Nephron (organoid): Measurements from ENCODE around the gene CCL1.

Source experiments
- H3K27ac Mint-ChIP-seq, 3 experiments: 2 replicates each; pipeline ENCODE4 v1.8.0; 2020; ENCODE audit warnings: mixed read lengths in 3 of 3, mild to moderate bottlenecking in 2 of 3, moderate library complexity in 1 of 3
- H3K27me3 Mint-ChIP-seq: 2 replicates; pipeline ENCODE4 v1.8.0; 2021; ENCODE audit warnings: low read depth, mild to moderate bottlenecking, moderate library complexity, mixed read lengths
- H3K36me3 Mint-ChIP-seq: 2 replicates; pipeline ENCODE4 v1.8.0; 2020; ENCODE audit warnings: low read depth, mixed read lengths
- H3K4me1 Mint-ChIP-seq: 2 replicates; pipeline ENCODE4 v1.8.0; 2020; ENCODE audit warnings: mixed read lengths
- H3K4me3 Mint-ChIP-seq, 3 experiments: 2 replicates each; pipeline ENCODE4 v1.8.0; 2020; ENCODE audit warnings: mild to moderate bottlenecking in 3 of 3, mixed read lengths in 3 of 3, moderate library complexity in 2 of 3
- H3K9me3 Mint-ChIP-seq: 2 replicates; pipeline ENCODE4 v1.8.0; 2020; ENCODE audit warnings: mixed read lengths
- TF ChIP-seq, protein P1 (sequence below), 3 experiments: fragments of 200-600 bp; sonication (generic); IDR thresholded peaks; one replicate each; pipeline ENCODE4 v1.5.0; 2021; ENCODE audit warnings: antibody characterized with exemption in 3 of 3; ENCODE audit not compliant: unreplicated experiment in 3 of 3

The CCL1 gene

DNA sequence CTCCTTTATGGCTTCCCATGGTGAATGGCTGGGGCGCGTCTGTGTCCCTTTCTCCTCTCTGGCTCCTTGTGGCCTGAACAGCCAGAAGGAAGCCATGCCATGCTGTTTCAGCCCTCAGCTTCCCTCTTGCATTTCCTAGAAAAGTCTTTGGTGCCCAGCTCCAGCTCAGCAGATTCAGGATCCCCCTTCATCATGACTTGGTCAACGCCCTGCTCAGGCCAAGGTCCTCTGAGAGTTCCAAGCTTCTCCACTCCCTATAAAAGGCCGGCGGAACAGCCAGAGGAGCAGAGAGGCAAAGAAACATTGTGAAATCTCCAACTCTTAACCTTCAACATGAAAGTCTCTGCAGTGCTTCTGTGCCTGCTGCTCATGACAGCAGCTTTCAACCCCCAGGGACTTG lies 6.8 kb downstream of the CCL1 start, which contains the start of gene CCL13:
TSS of gene CCL13 (plus strand) at position 287 of the 400 bp plus-strand sequence. CDS start at position 334, 47 bp downstream.
- Mint-ChIP-seq H3K9me3 (peaks cover 6% of the 10 kb centered on the region), H3K27ac (no peak within 1 kb of the TSS), H3K4me1 (no peaks in the 10 kb centered on the region), H3K4me3 (no peak within 1 kb of the TSS), H3K36me3 (no peaks in the 10 kb centered on the region), H3K27me3 (peaks cover 20% of the 10 kb centered on the region)
- TF ChIP-seq, protein P1, sequence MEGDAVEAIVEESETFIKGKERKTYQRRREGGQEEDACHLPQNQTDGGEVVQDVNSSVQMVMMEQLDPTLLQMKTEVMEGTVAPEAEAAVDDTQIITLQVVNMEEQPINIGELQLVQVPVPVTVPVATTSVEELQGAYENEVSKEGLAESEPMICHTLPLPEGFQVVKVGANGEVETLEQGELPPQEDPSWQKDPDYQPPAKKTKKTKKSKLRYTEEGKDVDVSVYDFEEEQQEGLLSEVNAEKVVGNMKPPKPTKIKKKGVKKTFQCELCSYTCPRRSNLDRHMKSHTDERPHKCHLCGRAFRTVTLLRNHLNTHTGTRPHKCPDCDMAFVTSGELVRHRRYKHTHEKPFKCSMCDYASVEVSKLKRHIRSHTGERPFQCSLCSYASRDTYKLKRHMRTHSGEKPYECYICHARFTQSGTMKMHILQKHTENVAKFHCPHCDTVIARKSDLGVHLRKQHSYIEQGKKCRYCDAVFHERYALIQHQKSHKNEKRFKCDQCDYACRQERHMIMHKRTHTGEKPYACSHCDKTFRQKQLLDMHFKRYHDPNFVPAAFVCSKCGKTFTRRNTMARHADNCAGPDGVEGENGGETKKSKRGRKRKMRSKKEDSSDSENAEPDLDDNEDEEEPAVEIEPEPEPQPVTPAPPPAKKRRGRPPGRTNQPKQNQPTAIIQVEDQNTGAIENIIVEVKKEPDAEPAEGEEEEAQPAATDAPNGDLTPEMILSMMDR (IDR thresholded peaks at IDR 0.05; ENCODE audit: unreplicated experiment in 3 of 3), result no peak

DNA sequence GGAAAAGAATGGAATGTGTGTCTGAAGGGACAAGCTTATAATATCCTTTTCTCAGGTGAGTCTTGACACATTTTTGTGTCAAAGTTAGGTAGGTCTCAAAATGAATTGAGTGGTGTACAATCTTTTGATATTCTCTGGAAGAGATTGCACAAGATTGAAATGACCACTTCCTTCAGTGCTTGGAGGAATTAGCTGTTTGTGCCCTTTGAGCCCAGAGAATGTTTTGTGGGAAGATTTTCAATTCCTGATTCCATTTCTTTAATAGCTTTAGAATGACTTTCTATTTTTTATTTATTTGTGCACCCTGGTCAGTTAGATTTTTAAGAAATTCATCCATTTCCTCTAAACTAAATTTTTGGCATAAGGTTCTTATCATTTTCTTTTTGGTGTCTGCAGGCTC lies 8.4 kb downstream of the CCL1 start:
- TF ChIP-seq, protein P1 (IDR thresholded peaks at IDR 0.05; ENCODE audit: unreplicated experiment in 3 of 3), result no peak
- H3K9me3 Mint-ChIP-seq, result peaks cover 6% of the 10 kb centered on the region
- no peaks in the 10 kb centered on the region for H3K4me1 Mint-ChIP-seq
- no peak overlapping the region for H3K4me3 Mint-ChIP-seq
- H3K36me3 Mint-ChIP-seq, result no peaks in the 10 kb centered on the region
- H3K27me3 Mint-ChIP-seq, result peaks cover 20% of the 10 kb centered on the region
- H3K27ac Mint-ChIP-seq, result no peak overlapping the region

DNA sequence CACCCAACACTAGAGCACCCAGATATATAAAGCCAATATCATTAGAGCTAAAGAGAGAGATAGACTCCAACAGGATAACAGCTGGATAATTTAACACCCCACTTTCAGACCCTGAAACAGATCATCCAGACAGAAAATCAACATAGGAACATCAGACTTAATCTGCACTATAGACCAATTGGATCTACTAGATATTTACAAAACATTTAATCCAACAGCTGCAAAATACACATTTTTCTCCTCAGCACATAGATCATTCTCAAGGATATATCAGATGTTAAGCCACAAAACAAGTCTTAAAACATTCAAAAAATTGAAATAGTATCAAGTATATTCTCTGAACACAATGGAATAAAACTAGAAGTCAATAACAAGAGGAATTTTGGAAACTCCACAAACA lies 10.8 kb downstream of the CCL1 start:
- Mint-ChIP-seq H3K4me1 (no peaks in the 10 kb centered on the region), H3K36me3 (no peaks in the 10 kb centered on the region), H3K9me3 (peaks cover 6% of the 10 kb centered on the region), H3K4me3 (no peak overlapping the region), H3K27me3 (peaks cover 15% of the 10 kb centered on the region), H3K27ac (no peak overlapping the region)
- TF ChIP-seq, protein P1 (IDR thresholded peaks at IDR 0.05; ENCODE audit: unreplicated experiment in 3 of 3), result no peak

DNA sequence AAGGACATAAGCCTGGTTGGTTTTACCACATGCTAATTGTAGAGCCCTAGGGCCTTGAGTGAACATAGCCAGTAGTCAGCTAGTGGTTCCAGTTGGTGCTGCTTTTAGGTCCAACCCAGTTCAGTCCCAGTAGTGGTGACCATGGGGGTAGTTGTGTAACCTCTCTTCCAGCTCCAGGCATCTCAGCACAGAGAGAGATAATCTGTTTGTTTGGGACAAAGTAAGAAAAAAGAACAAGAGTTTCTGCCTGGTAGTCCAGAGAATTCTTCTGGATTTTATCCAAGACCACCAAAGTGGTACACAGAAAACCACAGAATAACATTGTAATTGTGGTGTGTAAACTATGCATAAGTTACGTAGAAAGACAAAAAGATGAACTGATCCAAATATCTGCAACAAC lies 11.9 kb downstream of the CCL1 start:
- H3K4me1 Mint-ChIP-seq, result no peaks in the 10 kb centered on the region
- peaks cover 5% of the 10 kb centered on the region for H3K27me3 Mint-ChIP-seq
- H3K9me3 Mint-ChIP-seq, result peaks cover 6% of the 10 kb centered on the region
- TF ChIP-seq, protein P1 (IDR thresholded peaks at IDR 0.05; ENCODE audit: unreplicated experiment in 3 of 3), result no peak
- no peaks in the 10 kb centered on the region for H3K36me3 Mint-ChIP-seq
- H3K27ac Mint-ChIP-seq, result no peak overlapping the region
- no peak overlapping the region for H3K4me3 Mint-ChIP-seq

DNA sequence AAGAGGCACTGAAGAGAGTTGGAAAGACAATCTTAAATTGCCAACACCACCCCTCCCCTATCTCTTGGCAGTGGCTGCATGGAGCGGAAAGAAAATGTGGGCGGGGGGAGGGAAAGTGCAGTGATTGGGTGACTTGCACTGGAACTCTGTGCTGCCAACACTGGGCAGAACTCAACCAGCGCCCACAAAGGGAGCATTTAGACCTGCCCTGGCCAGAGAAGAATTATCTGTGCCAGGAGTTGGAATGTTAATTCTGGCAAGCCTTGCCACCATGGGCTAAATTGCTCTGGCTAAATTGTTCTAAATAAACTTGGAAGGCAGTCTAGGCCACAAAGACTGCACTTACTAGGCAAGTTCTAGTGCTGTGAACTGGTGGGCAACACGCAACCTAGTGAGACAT lies 13.3 kb downstream of the CCL1 start:
- Mint-ChIP-seq H3K9me3 (peaks cover 6% of the 10 kb centered on the region), H3K27ac (no peak overlapping the region), H3K4me3 (no peak overlapping the region), H3K36me3 (no peaks in the 10 kb centered on the region), H3K4me1 (no peaks in the 10 kb centered on the region), H3K27me3 (peaks cover 4% of the 10 kb centered on the region)
- TF ChIP-seq, protein P1 (IDR thresholded peaks at IDR 0.05; ENCODE audit: unreplicated experiment in 3 of 3), result no peak

DNA sequence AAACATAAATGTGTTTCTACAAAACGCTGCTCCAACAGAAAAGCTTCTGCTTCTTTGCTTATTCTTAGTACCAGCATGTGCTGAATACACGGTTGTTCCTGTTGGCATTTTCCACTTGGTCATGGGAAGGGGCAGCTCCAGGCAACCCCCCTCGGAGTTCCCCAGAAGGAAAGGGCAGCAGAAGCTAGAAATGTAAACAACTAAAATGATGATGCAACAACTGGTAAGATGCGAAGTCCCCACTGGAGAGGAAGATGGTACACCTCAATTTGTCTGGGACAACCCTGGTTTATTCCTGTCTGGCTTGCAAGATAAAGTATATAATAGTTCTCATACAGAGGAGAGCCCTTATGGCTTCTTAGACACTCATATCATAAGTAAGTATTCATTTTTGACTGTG lies 16.0 kb downstream of the CCL1 start:
- no peak overlapping the region for H3K4me3 Mint-ChIP-seq
- TF ChIP-seq, protein P1 (IDR thresholded peaks at IDR 0.05; ENCODE audit: unreplicated experiment in 3 of 3), result no peak
- no peaks in the 10 kb centered on the region for H3K9me3 Mint-ChIP-seq
- H3K27ac Mint-ChIP-seq, result no peak overlapping the region
- no peaks in the 10 kb centered on the region for H3K4me1 Mint-ChIP-seq
- no peaks in the 10 kb centered on the region for H3K36me3 Mint-ChIP-seq
- H3K27me3 Mint-ChIP-seq, result no peaks in the 10 kb centered on the region
